HG03066 (cell line): ENCODE measurements around the gene CDH9.
"Not testable (repeated sequence)": the region's sequence is repeated elsewhere in the genome, so short reads cannot be mapped to it uniquely, and the experiment has no call there.

Source experiments
- ATAC-seq: cut with Tn5 transposase; IDR thresholded peaks from one replicate; pipeline ENCODE4 v1.9.1; 2021; ENCODE audit warnings: low read depth; ENCODE audit not compliant: unreplicated experiment

The CDH9 gene

GRCh38 chr5:26959290-26959689 is 79.1 kb downstream of the CDH9 start:
- ATAC-seq: no peak

GRCh38 chr5:26955161-26955560 is 83.2 kb downstream of the CDH9 start:
- no peak for ATAC-seq

- no peak for ATAC-seq
These were observed 89.5 kb downstream of the CDH9 start for GRCh38 chr5:26948921-26949320.

- ATAC-seq: no peak
These were observed 92.5 kb downstream of the CDH9 start for GRCh38 chr5:26945901-26946300.

- ATAC-seq: no peak
These were observed 95.9 kb downstream of the CDH9 start for GRCh38 chr5:26942481-26942880.

GRCh38 chr5:26940994-26941393 is 97.4 kb downstream of the CDH9 start:
- ATAC-seq: no peak

GRCh38 chr5:26932238-26932637 is 106.1 kb downstream of the CDH9 start:
- no peak for ATAC-seq

- no peak for ATAC-seq
These were observed 116.9 kb downstream of the CDH9 start for GRCh38 chr5:26921439-26921838.

- no peak for ATAC-seq
These were observed 134.9 kb downstream of the CDH9 start for GRCh38 chr5:26903469-26903868.

- no peak for ATAC-seq
These were observed 143.6 kb downstream of the CDH9 start for GRCh38 chr5:26894719-26895263.

GRCh38 chr5:26893078-26893477 is 145.3 kb downstream of the CDH9 start:
- ATAC-seq: no peak

- no peak for ATAC-seq
These were observed 148.6 kb downstream of the CDH9 start for GRCh38 chr5:26889815-26890214.

- ATAC-seq: no peak
These were observed 153.9 kb downstream of the CDH9 start for GRCh38 chr5:26884481-26884880.

GRCh38 chr5:26883375-26883774 is 155.0 kb downstream of the CDH9 start:
- no peak for ATAC-seq

GRCh38 chr5:26881901-26882300 is 156.5 kb downstream of the CDH9 start:
- ATAC-seq: no peak

- ATAC-seq: no peak
These were observed 161.2 kb downstream of the CDH9 start for GRCh38 chr5:26877154-26877553.

GRCh38 chr5:26872337-26872736 is 166.0 kb downstream of the CDH9 start:
- no peak for ATAC-seq

GRCh38 chr5:26869781-26870180 is 168.6 kb downstream of the CDH9 start:
- ATAC-seq: no peak

GRCh38 chr5:26868504-26868903 is 169.9 kb downstream of the CDH9 start:
- ATAC-seq: no peak

GRCh38 chr5:26864061-26864460 is 174.3 kb downstream of the CDH9 start:
- ATAC-seq: no peak

GRCh38 chr5:26856238-26856637 is 182.1 kb downstream of the CDH9 start:
- no peak for ATAC-seq

GRCh38 chr5:26852450-26852849 is 185.9 kb downstream of the CDH9 start:
- ATAC-seq: not testable (repeated sequence)

GRCh38 chr5:26847041-26847736 is 191.2 kb downstream of the CDH9 start:
- no peak for ATAC-seq
